K562 (cell line): ENCODE results near the gene EIF2S2. TPM values are rescaled to one million over a fixed set of nuclear protein-coding genes. Genes with fewer than 3 reads are reported as not detected.

ENCODE experiments used
- BHLHE40 ChIP-seq: IDR thresholded peaks from 2 replicates; pipeline ENCODE4 v1.6.1; 2011; ENCODE audit warnings: low read length, improper control_type of control experiment
- CREB5 ChIP-seq: fragments of 250-450 bp; sonication (Bioruptor Pico); IDR thresholded peaks from 2 replicates; pipeline ENCODE4 v1.5.0; 2020; ENCODE audit warnings: mild to moderate bottlenecking
- E2F5 ChIP-seq: sonication (generic); formaldehyde crosslinking; IDR thresholded peaks from 2 replicates; pipeline ENCODE4 v1.8.0; 2022; ENCODE audit warnings: mild to moderate bottlenecking, missing genetic modification reagents
- E4F1 ChIP-seq: fragments of 250-450 bp; sonication (Bioruptor Pico); IDR thresholded peaks from 2 replicates; pipeline ENCODE4 v1.5.0; 2021; ENCODE audit warnings: mild to moderate bottlenecking, borderline replicate concordance
- ERF ChIP-seq: fragments of 450-650 bp; formaldehyde crosslinking; IDR thresholded peaks from 2 replicates; pipeline ENCODE4 v1.4.0; 2020; ENCODE audit warnings: mild to moderate bottlenecking, mixed read lengths
- MGA ChIP-seq: fragments of 450-650 bp; IDR thresholded peaks from 2 replicates; pipeline ENCODE4 v1.6.1; 2016; ENCODE audit warnings: mild to moderate bottlenecking, moderate library complexity
- MNT ChIP-seq, 2 experiments: fragments of 450-650 bp; conservative IDR thresholded peaks; 2 replicates each; pipeline ENCODE4 v1.6.1; 2017; ENCODE audit warnings: mild to moderate bottlenecking in 2 of 2, moderate library complexity in 2 of 2
- NCOA1 ChIP-seq: fragments of 450-650 bp; IDR thresholded peaks from 2 replicates; pipeline ENCODE4 v1.6.1; 2016; ENCODE audit warnings: low read depth
- STAT5A ChIP-seq: IDR thresholded peaks from 2 replicates; pipeline ENCODE4 v1.6.1; 2012; ENCODE audit warnings: low read length, inconsistent platforms, borderline replicate concordance
- TCFL5 ChIP-seq: fragments of 250-450 bp; sonication (Bioruptor Pico); conservative IDR thresholded peaks from 2 replicates; pipeline ENCODE4 v1.6.1; 2021; ENCODE audit warnings: mild to moderate bottlenecking, moderate library complexity, matching md5 sums
- polyA plus RNA-seq, 8 experiments: library from polyadenylated mRNA; depleted of rRNA in 4 of 8; stranded (reverse) in 5 of 8; unstranded in 3 of 8; fragments of >200 nt; fragmentation: Nextera tagmentation in 2 of 8; fragmentation: Illumina TruSeq in 1 of 8; extraction: Ambion mirVana in 2 of 8; extraction: Trizol in 1 of 8; gene quantifications; 2 replicates each; pipeline versions ENCODE4 v1.2.1 to v1.2.3, GENCODE V29; 2011 to 2014; ENCODE audit warnings: inconsistent platforms in 1 of 8, missing spikeins in 1 of 8
- total RNA-seq, 7 experiments: library from RNA; depleted of rRNA in 6 of 7; stranded (reverse); fragments of >200 nt in 6 of 7; fragmentation: Illumina TruSeq in 2 of 7; extraction: Trizol in 2 of 7; gene quantifications; 2 replicates each; pipeline versions ENCODE4 v1.2.1 to v1.2.3, GENCODE V29; 2011 to 2021; ENCODE audit warnings: low replicate concordance in 1 of 7

The EIF2S2 gene
- total and polyA plus RNA-seq, 9 of the 15 experiments (the other 6 are each of a cell fraction or from before 2014, with no cell fraction given), result 79.7 to 220 (median 154) TPM

GRCh38 chr20:34083137-34083536 is 28.9 kb downstream of the EIF2S2 start (continued):
- TF ChIP-seq CREB5 (CRISPR knock-in tag) (no peak), MGA (peak; percentile 53), STAT5A (no peak), MNT (conservative IDR thresholded peaks at IDR 0.05) (peak in 1 of 2 experiments; percentile 73; a peak in 3 of 4 replicates), ERF (CRISPR knock-in tag) (0 out of 2 replicates have a peak, but pooled peaks have one; percentile 57), BHLHE40 (peak; percentile 72), NCOA1 (no peak), TCFL5 (CRISPR knock-in tag) (no peak), E2F5 (no peak), E4F1 (CRISPR knock-in tag) (no peak)
